Karpas-422 (cell line): Measurements from ENCODE around the gene SPATA20. TPM values are rescaled to one million over a fixed set of nuclear protein-coding genes. Genes with fewer than 3 reads are reported as not detected.

Experiments used
- DNase-seq: peaks from one replicate; pipeline ENCODE4 v3.0.0-alpha.2; 2015
- H2AFZ ChIP-seq: fragments of 200-600 bp; sonication (generic); 2 replicates; pipeline ENCODE4 v1.6.1; 2014; ENCODE audit warnings: antibody characterized with exemption, low read length, mixed read lengths
- H3K27ac ChIP-seq: fragments of 200-600 bp; sonication (generic); 2 replicates; pipeline ENCODE4 v1.5.1; 2014; ENCODE audit warnings: mild to moderate bottlenecking, low read length, moderate library complexity
- H3K27me3 ChIP-seq: fragments of 200-600 bp; sonication (generic); 2 replicates; pipeline ENCODE4 v1.6.1; 2014; ENCODE audit warnings: low read length, mixed read lengths
- H3K36me3 ChIP-seq: fragments of 200-600 bp; sonication (generic); 2 replicates; pipeline ENCODE4 v1.6.1; 2014; ENCODE audit warnings: low read length, mixed read lengths; ENCODE audit not compliant: insufficient read depth
- H3K4me1 ChIP-seq: fragments of 200-600 bp; sonication (generic); 2 replicates; pipeline ENCODE4 v1.6.1; 2014; ENCODE audit warnings: mild to moderate bottlenecking, low read length, mixed read lengths
- H3K4me2 ChIP-seq: fragments of 200-600 bp; sonication (generic); 2 replicates; pipeline ENCODE4 v1.6.1; 2014; ENCODE audit warnings: low read length, low read depth, mild to moderate bottlenecking; ENCODE audit not compliant: poor library complexity, severe bottlenecking
- H3K4me3 ChIP-seq: fragments of 200-600 bp; sonication (generic); 2 replicates; pipeline ENCODE4 v1.5.1; 2014; ENCODE audit warnings: mild to moderate bottlenecking, antibody characterized with exemption, low read length, mixed read lengths
- H3K79me2 ChIP-seq: fragments of 200-600 bp; sonication (generic); 2 replicates; pipeline ENCODE4 v1.6.1; 2014; ENCODE audit warnings: mild to moderate bottlenecking, low read length, mixed read lengths
- H3K9ac ChIP-seq: fragments of 200-600 bp; sonication (generic); 2 replicates; pipeline ENCODE4 v1.6.0; 2014; ENCODE audit warnings: low read length
- H3K9me2 ChIP-seq: fragments of 200-600 bp; sonication (generic), shearing (Covaris generic); replicated peaks from 2 replicates; pipeline ENCODE4 v1.6.0; 2014; ENCODE audit warnings: mild to moderate bottlenecking, low read length, moderate library complexity; ENCODE audit not compliant: insufficient read depth
- H3K9me3 ChIP-seq: fragments of 300-700, 200-600 bp; sonication (generic); 2 replicates; pipeline ENCODE4 v1.6.1; 2014; ENCODE audit warnings: low read length, mixed read lengths
- H4K20me1 ChIP-seq: fragments of 200-600 bp; sonication (generic); 2 replicates; pipeline ENCODE4 v1.6.1; 2014; ENCODE audit warnings: mild to moderate bottlenecking, antibody characterized with exemption, low read length, low read depth; ENCODE audit not compliant: insufficient read depth
- total RNA-seq: library from RNA; depleted of rRNA; stranded (reverse); fragments of >200 nt; shearing (Covaris generic); gene quantifications from 2 replicates; pipeline ENCODE4 v1.2.3, GENCODE V29; 2014; ENCODE audit warnings: low replicate concordance

Gene SPATA20
- total RNA-seq, 1 experiment from 2014 or later, result 38.8 TPM

DNA sequence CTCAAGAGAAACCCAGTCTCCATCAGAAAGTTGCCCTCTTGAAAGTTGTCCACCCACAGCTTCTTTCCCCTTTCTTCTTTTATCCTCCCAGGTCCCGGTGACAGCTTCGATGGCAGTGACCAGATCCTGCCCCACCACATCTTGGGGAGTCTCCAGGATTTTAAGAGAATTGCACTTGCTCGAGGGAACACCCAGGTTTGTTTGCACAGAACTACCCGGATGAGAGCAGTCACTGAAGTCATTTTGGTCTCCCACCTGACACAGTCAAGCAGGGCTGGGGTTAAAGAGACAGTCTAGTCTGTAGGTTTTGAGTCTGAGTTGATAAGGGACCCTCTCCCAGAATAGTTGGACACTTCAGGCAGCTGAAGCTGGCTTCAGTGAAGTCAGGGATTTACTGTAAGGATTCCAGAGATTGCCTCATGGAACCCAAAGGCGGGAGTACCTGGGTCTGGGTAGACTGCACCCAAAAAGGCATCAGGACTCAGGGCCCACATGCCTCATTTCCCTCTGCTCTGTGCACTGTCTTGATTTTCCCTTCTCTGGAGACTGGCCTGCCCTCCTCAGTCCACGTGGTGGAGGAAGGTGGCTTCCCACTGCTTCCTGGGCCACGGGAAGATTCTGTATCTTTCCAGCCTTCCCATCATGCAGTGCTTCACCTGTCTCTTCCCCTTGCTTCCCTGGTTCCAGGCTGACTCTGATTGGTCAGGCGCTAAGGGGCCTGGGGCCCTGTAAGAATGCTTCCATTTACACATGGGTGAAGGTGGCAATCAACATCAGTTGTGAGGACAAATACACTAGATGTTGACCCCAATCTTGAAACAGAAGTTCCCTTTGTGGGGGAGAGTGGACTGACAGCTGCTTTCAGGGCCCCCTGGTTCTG, 29.2 kb upstream of the SPATA20 start:
- no peak overlapping the region for H3K27ac ChIP-seq
- no peak overlapping the region for H2AFZ ChIP-seq
- no peaks in the 10 kb centered on the region for H3K79me2 ChIP-seq
- H3K9me3 ChIP-seq, result no peaks in the 10 kb centered on the region
- DNase-seq, result no peak
- peaks cover 8% of the 10 kb centered on the region for H3K4me1 ChIP-seq
- H3K36me3 ChIP-seq, result no peaks in the 10 kb centered on the region
- no peaks in the 10 kb centered on the region for H4K20me1 ChIP-seq
- H3K9me2 ChIP-seq, result no peaks in the 10 kb centered on the region
- H3K9ac ChIP-seq, result no peak overlapping the region
- H3K4me3 ChIP-seq, result no peak overlapping the region
- no peak overlapping the region for H3K4me2 ChIP-seq
- H3K27me3 ChIP-seq, result no peaks in the 10 kb centered on the region

DNA sequence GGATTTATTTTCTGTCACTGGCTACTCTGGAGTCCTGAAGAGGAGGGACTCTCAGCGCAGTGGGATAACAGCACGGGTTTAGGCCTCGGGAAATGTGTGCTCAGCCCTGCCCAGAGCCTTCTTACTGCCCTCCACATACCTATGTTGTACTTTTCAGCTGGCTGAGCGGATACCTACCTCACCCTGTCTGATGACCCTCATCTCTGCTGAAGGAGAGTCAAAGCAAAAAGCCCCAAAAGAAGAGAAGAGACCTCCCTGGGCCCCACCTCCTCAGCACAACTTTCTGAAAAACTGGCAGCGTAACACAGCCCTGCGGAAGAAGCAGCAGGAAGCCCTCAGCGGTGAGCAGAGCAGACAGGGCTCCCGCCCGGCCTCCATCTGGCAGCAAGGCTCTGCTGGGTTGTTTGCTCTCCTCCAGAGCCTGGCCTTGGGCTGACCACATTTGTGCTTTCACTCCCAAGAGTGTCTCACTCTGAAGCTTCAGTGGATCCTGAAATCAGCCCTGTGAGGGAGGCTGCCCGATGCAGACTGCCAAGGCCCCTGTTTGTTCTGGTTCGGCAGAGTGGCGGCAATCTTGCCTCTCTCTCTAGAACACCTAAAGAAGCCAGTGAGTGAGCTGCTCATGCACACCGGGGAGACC, 28.5 kb upstream of the SPATA20 start:
- Histone ChIP-seq H3K9me3 (no peaks in the 10 kb centered on the region), H3K4me3 (no peak overlapping the region), H3K9me2 (no peaks in the 10 kb centered on the region), H3K4me1 (peaks cover 8% of the 10 kb centered on the region), H4K20me1 (no peaks in the 10 kb centered on the region), H3K27ac (no peak overlapping the region), H2AFZ (no peak overlapping the region), H3K4me2 (no peak overlapping the region), H3K79me2 (no peaks in the 10 kb centered on the region), H3K36me3 (no peaks in the 10 kb centered on the region), H3K9ac (no peak overlapping the region), H3K27me3 (no peaks in the 10 kb centered on the region)
- no peak for DNase-seq

DNA sequence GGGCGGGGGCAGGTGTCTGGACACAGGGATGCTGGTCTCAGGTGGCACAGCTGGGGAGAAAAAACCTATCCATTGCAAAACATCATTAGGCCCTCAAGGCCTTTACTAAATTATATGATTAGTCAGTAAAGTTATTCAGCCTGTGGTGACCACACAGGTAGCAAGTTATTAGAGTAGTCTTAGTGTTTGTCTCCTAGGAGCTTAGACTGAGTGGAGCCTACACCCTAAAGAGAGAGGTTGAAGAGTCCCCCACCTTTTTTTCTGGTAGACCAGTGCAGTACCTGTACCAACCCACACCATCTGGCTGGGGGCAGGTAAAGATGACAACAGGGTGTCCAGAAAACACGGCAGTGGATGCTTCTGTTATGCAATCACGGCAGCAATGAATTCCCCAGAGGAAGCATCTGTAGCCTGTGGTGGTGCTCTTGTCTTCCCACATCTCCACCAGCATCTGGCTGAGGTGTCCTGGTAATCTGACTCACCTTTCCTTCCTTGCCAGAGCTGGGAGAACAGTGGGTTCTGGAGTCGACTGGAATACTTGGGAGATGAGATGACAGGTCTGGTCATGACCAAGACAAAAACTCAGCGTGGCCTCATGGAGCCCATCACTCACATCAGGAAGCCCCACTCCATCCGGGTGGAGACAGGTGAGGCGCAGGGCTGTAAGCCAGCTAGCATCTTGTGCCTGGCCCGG, 27.7 kb upstream of the SPATA20 start:
- Histone ChIP-seq H3K9ac (no peak overlapping the region), H2AFZ (no peak overlapping the region), H3K27ac (no peak overlapping the region), H3K4me1 (peaks cover 8% of the 10 kb centered on the region), H3K27me3 (no peaks in the 10 kb centered on the region), H3K9me2 (no peaks in the 10 kb centered on the region), H3K4me2 (no peak overlapping the region), H3K9me3 (no peaks in the 10 kb centered on the region), H3K79me2 (no peaks in the 10 kb centered on the region), H3K4me3 (no peak overlapping the region), H4K20me1 (no peaks in the 10 kb centered on the region), H3K36me3 (no peaks in the 10 kb centered on the region)
- no peak for DNase-seq

DNA sequence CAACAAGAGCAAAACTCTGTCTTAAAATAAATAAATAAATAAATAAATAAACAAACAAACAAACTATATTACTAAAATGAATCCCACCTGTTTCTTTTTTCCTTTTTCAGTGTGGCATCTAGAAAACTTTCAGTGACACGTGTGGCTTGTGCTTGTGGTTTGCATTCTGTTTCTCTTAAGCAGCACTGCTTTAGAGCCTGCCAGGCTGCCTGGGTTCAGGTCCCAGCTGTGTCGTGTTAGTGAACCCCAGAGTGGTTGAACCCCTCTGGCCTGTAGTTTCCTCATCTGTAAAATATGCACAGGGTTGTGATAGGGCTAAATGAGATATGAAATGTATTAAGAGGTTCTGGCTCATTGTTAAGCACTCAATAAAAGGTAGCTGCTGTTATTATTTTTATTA, 26.5 kb upstream of the SPATA20 start:
- no peak overlapping the region for H2AFZ ChIP-seq
- H3K4me3 ChIP-seq, result no peak overlapping the region
- no peaks in the 10 kb centered on the region for H4K20me1 ChIP-seq
- H3K9me2 ChIP-seq, result no peaks in the 10 kb centered on the region
- no peaks in the 10 kb centered on the region for H3K79me2 ChIP-seq
- no peaks in the 10 kb centered on the region for H3K27me3 ChIP-seq
- H3K9ac ChIP-seq, result no peak overlapping the region
- no peaks in the 10 kb centered on the region for H3K9me3 ChIP-seq
- DNase-seq, result no peak
- peaks cover 4% of the 10 kb centered on the region for H3K4me1 ChIP-seq
- no peak overlapping the region for H3K4me2 ChIP-seq
- no peak overlapping the region for H3K27ac ChIP-seq
- no peaks in the 10 kb centered on the region for H3K36me3 ChIP-seq

DNA sequence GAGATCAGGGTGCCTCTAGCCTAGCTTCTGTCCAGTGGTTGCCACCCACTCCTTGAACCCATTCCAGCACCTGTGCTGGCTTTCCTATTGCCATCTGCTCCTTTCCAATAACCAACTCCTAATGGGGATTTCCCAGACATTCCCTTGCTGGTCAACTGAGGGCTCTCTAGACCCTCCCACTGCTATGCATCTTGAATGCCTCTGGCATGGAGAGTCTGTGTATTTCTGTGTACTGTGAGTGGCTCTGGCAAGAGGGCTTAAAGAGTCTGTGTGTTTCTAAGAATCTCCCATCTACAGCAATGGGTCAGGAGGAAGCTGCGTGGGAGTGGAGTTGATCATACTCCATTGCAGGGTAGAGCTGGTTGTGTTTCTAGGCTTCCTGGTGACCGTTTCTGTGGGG, 25.5 kb upstream of the SPATA20 start:
- no peak overlapping the region for H2AFZ ChIP-seq
- no peak for DNase-seq

DNA sequence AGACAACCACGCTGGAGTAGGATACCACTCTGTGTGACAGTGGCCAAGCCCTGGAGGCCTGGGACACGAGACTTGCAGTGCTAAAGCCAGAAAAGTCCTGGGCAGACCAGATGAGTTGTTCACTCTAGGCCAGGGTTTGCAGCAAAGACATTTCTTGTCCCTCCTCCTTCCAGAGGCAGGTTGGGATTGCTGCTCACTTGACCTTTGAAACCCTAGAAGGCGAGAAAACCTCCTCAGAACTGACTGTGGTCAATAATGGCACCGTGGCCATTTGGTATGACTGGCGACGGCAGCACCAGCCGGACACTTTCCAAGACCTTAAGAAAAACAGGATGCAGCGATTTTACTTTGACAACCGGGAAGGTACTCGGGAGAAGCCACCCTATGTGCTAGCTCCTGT, 24.2 kb upstream of the SPATA20 start:
- H3K36me3 ChIP-seq, result no peaks in the 10 kb centered on the region

More for the DNA sequence above, 25.5 kb upstream of the SPATA20 start:
- Histone ChIP-seq H3K4me3 (no peak overlapping the region), H3K9me2 (no peaks in the 10 kb centered on the region), H3K27ac (no peak overlapping the region), H3K4me1 (no peaks in the 10 kb centered on the region), H3K79me2 (no peaks in the 10 kb centered on the region), H3K9ac (no peak overlapping the region), H3K4me2 (no peak overlapping the region), H3K27me3 (no peaks in the 10 kb centered on the region), H3K9me3 (no peaks in the 10 kb centered on the region), H4K20me1 (no peaks in the 10 kb centered on the region), H3K36me3 (no peaks in the 10 kb centered on the region)

DNA sequence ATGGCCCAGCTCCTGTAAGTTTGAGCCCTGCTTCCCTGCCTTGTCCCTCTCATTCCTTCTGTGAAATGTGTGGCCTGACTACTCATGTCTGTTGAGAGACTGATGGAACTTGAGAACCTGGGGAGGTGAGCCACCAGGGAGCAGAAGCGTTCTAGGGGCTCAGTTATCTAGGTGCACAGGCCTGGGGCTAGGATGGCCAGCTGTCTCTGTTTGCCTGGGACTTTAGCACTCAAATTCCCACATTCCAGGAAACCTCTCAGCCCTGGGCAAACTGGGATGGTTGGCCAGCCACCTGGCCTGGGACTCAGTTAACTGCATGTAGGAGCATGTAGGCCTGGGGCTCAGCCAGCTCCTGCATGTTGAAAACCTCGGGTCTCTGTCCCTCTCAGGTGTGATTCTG, 23.8 kb upstream of the SPATA20 start:
- no peaks in the 10 kb centered on the region for H3K36me3 ChIP-seq
- no peak overlapping the region for H3K4me2 ChIP-seq
- H3K4me1 ChIP-seq, result no peaks in the 10 kb centered on the region
- H4K20me1 ChIP-seq, result no peaks in the 10 kb centered on the region
- no peak for DNase-seq
- H3K27me3 ChIP-seq, result no peaks in the 10 kb centered on the region
- no peak overlapping the region for H3K27ac ChIP-seq
- no peak overlapping the region for H3K4me3 ChIP-seq
- H3K9ac ChIP-seq, result no peak overlapping the region
- H2AFZ ChIP-seq, result no peak overlapping the region
- H3K79me2 ChIP-seq, result no peaks in the 10 kb centered on the region
- no peaks in the 10 kb centered on the region for H3K9me3 ChIP-seq
- H3K9me2 ChIP-seq, result no peaks in the 10 kb centered on the region

More for the DNA sequence above, 24.2 kb upstream of the SPATA20 start:
- Histone ChIP-seq H2AFZ (no peak overlapping the region), H3K9me2 (no peaks in the 10 kb centered on the region), H3K9me3 (no peaks in the 10 kb centered on the region), H3K79me2 (no peaks in the 10 kb centered on the region), H4K20me1 (no peaks in the 10 kb centered on the region), H3K4me3 (no peak overlapping the region), H3K9ac (no peak overlapping the region), H3K27me3 (no peaks in the 10 kb centered on the region), H3K4me1 (no peaks in the 10 kb centered on the region), H3K4me2 (no peak overlapping the region), H3K27ac (no peak overlapping the region)
- no peak for DNase-seq

DNA sequence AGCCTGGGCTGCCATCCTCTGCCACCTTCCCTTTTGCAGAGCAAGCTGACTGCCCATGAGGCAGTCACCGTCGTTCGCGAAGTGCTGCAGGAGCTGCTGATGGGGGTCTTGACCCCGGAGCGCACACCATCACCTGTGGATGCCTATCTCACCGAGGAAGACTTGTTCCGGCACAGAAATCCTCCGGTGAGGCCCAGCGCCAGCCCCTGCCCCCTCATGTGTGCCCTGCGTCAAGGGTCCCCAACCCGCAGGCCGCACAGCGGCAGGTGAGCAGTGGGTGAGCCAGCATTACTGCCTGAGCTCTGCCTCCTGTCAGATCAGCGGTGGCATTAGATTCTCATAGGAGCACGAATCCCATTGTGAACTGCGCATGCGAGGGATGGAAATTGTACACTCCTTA, 22.1 kb upstream of the SPATA20 start:
- Histone ChIP-seq H2AFZ (no peak overlapping the region), H3K36me3 (no peaks in the 10 kb centered on the region), H3K27ac (no peak overlapping the region), H3K9me2 (no peaks in the 10 kb centered on the region), H3K4me1 (no peaks in the 10 kb centered on the region), H3K4me2 (no peak overlapping the region), H3K79me2 (no peaks in the 10 kb centered on the region), H3K27me3 (no peaks in the 10 kb centered on the region), H4K20me1 (no peaks in the 10 kb centered on the region), H3K4me3 (no peak overlapping the region), H3K9me3 (no peaks in the 10 kb centered on the region), H3K9ac (no peak overlapping the region)
- no peak for DNase-seq
